GM19025 (cell line): ENCODE data around the gene GPR119.
"Not testable (repeated sequence)": the region's sequence is repeated elsewhere in the genome, so short reads cannot be mapped to it uniquely, and the experiment has no call there.

Source experiments
- ATAC-seq: cut with Tn5 transposase; IDR thresholded peaks from one replicate; pipeline ENCODE4 v1.9.1; 2021; ENCODE audit warnings: mild to moderate bottlenecking, low read depth, moderate library complexity; ENCODE audit not compliant: unreplicated experiment

The GPR119 gene

DNA sequence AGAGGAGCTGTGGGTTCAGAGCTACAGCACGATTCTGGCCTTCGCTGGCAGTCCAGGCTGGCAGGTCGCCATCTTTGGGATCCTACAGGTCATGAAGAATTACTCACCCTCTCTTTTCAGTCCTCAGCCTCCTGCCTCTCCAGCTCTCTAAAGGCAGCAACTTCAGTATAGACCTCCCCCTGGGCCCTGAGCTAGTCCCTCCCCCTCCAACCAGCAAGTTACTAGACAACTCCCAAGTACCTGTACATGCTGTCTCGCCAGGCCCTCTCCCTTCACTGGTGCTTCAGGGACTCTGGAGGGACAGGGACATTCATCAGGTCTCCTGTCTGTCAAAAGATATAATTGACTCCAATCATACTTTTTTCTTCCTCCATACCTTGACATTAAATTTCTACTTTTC, at the start of gene GPR119:
GPR119 (minus strand) TSS at position 155 of the 400 bp plus-strand sequence. CDS start 227 bp downstream, outside the sequence.
- ATAC-seq = no peak

DNA sequence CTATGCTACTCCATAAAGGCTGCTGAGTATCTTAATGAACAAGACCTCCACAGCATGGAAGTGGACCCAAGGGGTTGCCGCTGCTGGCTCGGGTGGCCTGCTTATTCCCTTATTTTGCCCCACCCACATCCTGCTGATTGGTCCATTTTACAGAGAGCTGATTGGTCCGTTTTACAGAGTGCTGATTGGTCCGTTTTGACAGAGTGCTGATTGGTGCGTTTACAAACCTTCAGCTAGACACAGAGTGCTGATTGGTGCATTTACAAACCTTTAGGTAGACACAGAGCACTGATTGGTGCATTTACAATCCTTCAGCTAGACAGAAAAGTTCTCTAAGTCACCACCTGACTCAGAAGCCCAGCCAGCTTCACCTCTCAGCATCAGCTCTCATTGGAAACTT, 43.8 kb upstream of the GPR119 start:
- ATAC-seq = not testable (repeated sequence)

DNA sequence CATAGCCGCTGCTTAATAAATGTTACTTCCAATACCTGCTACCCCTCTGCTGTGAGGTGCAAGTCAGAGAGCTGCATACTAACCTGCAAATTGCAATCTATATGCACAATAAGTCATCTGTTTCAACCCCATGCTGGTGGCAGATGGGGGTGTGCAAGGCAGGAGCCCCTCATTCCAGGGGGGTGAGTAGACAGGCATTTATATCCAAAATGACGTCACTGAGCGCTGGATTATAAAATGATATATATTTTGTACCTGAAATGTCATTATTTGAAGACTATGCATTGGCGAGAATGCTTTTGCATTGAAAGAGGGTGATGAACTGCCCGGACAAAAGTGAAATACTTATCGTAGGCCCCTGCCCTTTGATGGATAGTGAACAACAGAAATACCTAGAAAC, 41.1 kb upstream of the GPR119 start:
- ATAC-seq = no peak

GRCh38 chrX:130419263-130419662, 33.8 kb upstream of the GPR119 start:
- ATAC-seq = peak; percentile 18

GRCh38 chrX:130418740-130419139, 33.3 kb upstream of the GPR119 start:
- peak; percentile 41 for ATAC-seq

- ATAC-seq = peak; percentile 44
Measured at GRCh38 chrX:130418066-130418465, 32.6 kb upstream of the GPR119 start.

GRCh38 chrX:130416785-130417184, 31.3 kb upstream of the GPR119 start:
- no peak for ATAC-seq

GRCh38 chrX:130415201-130415600, 29.7 kb upstream of the GPR119 start:
- ATAC-seq = no peak

- ATAC-seq = no peak
Measured at GRCh38 chrX:130414800-130415199, 29.3 kb upstream of the GPR119 start.

DNA sequence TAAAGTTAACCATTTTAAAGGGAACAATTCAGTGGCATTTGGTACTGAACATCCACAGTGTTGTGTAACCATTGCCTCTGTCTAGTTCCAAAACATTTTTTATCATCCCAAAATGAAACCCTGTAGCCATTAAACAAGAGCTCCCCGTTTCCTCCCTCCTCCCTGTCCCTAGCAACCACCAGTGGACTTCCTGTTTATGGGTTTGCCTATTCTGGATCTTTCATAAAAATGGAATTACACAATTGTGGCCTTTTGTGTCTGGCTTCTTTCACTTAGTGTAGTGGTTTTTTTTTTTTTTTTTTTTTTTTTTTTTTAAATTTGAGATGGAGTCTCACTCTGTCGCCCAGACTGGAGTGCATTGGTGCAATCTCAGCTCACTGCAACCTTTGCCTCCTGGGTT, 27.9 kb upstream of the GPR119 start:
- ATAC-seq = no peak

GRCh38 chrX:130402208-130402684, 16.8 kb upstream of the GPR119 start:
- ATAC-seq = no peak

- peak; percentile 97 for ATAC-seq
Measured at GRCh38 chrX:130401415-130402207, 16.1 kb upstream of the GPR119 start, which contains the start of gene RBMX2. TSS of gene RBMX2 (plus strand) at chrX:130401987. CDS start at chrX:130402033, 46 bp downstream.

DNA sequence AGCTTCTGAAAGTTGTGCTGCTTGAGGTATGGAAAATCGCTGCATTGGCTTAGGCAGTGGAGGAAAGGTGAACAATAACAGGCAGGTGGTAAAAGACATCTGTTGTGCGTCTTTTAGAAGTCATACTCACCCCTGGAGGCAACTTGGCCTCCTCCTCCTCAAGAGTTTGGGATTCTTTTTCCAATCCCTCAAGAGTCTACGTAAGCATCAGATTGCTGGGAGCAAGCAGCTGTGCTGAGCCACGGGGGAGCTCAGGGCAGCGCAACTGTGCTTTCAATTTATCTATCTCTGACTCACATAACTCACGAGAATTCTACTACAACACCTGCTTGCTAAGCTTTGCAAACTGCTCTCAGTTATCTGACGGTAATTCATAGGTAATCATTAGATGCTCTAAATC, 9.9 kb upstream of the GPR119 start:
- no peak for ATAC-seq

DNA sequence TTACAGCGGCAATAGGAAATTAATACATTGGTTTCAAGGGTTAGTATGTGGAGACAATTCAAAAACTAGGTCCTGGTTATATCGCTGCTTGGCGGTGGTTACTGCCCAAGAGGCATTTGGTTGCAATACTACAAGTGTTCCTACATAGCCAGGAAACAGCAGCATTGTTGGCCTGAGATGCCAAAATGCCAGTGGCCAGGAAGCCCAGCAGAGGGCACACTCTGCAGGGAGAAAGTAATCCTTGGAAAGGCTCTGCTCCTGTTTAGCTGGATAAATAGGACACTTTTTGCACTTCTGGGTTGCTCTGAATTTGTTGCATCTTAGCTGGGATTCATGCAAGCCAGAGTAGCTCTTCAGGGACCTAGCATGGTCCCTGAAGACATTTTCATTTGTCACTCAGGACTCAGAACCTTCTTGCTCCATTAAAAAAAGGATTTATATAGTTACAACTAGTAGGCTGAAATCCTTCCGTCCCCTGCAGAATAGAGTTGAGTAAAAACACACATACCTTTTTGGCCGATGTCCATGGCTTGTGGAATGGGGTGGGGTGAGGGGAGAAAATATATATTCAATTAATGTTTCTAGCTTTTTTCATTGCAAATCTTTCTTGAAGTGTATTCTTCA, 8.1 kb upstream of the GPR119 start:
- ATAC-seq = no peak

- no peak for ATAC-seq
Measured at GRCh38 chrX:130386408-130386808, 934 bp upstream of the GPR119 start.

- ATAC-seq = no peak
Measured at GRCh38 chrX:130378024-130378669, 7.3 kb downstream of the GPR119 start.

DNA sequence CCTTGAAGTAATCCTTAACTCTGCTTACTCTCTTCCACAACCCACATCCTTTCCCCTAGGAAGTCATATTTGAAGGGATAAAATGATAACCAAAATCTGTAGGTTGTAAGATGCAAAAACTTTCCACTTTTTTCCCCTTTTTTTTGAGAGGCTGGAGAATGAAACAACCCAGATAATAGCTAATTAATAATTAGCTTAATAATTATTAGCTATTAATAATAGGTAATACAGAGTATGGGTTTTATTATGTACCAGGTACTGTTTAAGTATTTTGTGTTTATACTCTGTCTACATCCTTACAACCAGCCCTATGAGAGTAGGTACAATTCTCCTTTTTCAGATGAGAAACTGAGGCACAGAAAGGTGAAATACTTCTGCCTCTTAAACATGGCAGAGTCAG, 9.4 kb downstream of the GPR119 start:
- no peak for ATAC-seq

DNA sequence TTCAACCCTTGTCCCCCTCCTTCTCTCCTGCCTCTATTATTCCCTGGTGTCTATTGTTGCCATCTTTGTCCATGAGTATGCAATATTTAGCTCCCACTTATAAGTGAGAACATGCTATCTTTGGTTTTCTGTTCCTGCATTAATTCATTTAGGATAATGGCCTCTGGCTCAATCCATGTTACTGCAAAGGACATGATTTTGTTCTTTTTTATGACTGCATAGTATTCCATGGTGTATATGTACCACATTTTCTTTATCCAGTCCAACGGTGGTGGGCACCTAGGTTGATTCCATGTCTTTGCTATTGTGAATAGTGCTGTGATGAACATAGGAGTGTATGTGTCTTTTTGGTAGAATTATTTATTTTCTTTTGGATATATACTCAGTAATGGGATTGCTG, 33.4 kb downstream of the GPR119 start:
- ATAC-seq = not testable (repeated sequence)

GRCh38 chrX:130351567-130351966, 33.9 kb downstream of the GPR119 start:
- ATAC-seq = no peak

GRCh38 chrX:130347321-130347720, 38.2 kb downstream of the GPR119 start:
- no peak for ATAC-seq

GRCh38 chrX:130343411-130343810, 42.1 kb downstream of the GPR119 start:
- ATAC-seq = no peak
